Natural killer cell (primary cell): Measurements from ENCODE around the gene USH1G. TPM values are rescaled to one million over a fixed set of nuclear protein-coding genes. Genes with fewer than 3 reads are reported as not detected.

Experiments
- ATAC-seq, 3 donors: fragments of 150-1000 bp in 2 of 3; fragments of 200-7000 bp in 1 of 3; cut with Tn5 transposase; 1 replicate in 1 of 3; 2 replicates in 2 of 3; pipeline ENCODE4 v1.10.0; 2021; ENCODE audit warnings: mild to moderate bottlenecking in 2 of 3, moderate library complexity in 2 of 3
- DNase-seq, 2 donors: peaks; one replicate each; pipeline versions ENCODE4 v3.0.0 to v3.0.0-alpha.2; 2013 to 2021; ENCODE audit warnings: mixed read lengths in 1 of 2
- H3K27ac ChIP-seq: one replicate; pipeline ENCODE4 v1.5.1; 2013; ENCODE audit warnings: mild to moderate bottlenecking, low read length
- H3K27me3 ChIP-seq: one replicate; pipeline ENCODE4 v1.6.1; 2013; ENCODE audit warnings: low read length; ENCODE audit not compliant: control insufficient read depth, insufficient read depth
- H3K36me3 ChIP-seq: one replicate; pipeline ENCODE4 v1.6.1; 2013; ENCODE audit warnings: low read length; ENCODE audit not compliant: control insufficient read depth, insufficient read depth
- H3K4me1 ChIP-seq: one replicate; pipeline ENCODE4 v1.6.1; 2013; ENCODE audit warnings: low read length; ENCODE audit not compliant: control insufficient read depth, insufficient read depth
- H3K4me3 ChIP-seq: one replicate; pipeline ENCODE4 v1.5.1; 2013; ENCODE audit warnings: low read length
- H3K9me3 ChIP-seq: one replicate; pipeline ENCODE4 v1.6.1; 2013; ENCODE audit warnings: low read length; ENCODE audit not compliant: control insufficient read depth, insufficient read depth
- H3K27ac Mint-ChIP-seq, 2 donors: one replicate each; pipeline ENCODE4 v1.8.0; 2022; ENCODE audit warnings: mild to moderate bottlenecking in 2 of 2, mixed read lengths in 2 of 2, moderate library complexity in 1 of 2
- H3K27me3 Mint-ChIP-seq, 2 donors: one replicate each; pipeline ENCODE4 v1.8.0; 2022; ENCODE audit warnings: low read depth in 2 of 2, mixed read lengths in 2 of 2
- H3K36me3 Mint-ChIP-seq: one replicate; pipeline ENCODE4 v1.8.0; 2022; ENCODE audit warnings: mixed read lengths
- H3K4me1 Mint-ChIP-seq, 2 donors: one replicate each; pipeline ENCODE4 v1.8.0; 2022; ENCODE audit warnings: mixed read lengths in 2 of 2
- H3K4me3 Mint-ChIP-seq: one replicate; pipeline ENCODE4 v1.8.0; 2022; ENCODE audit warnings: mild to moderate bottlenecking, moderate library complexity, mixed read lengths
- H3K9me3 Mint-ChIP-seq, 2 donors: one replicate each; pipeline ENCODE4 v1.8.0; 2022; ENCODE audit warnings: mixed read lengths in 2 of 2
- WGBS: methylation state at CpG from one replicate; pipeline ENCODE4 v1.1.7; 2013; ENCODE audit warnings: missing lambda C conversion rate; ENCODE audit not compliant: insufficient coverage; 5-methylcytosine and 5-hydroxymethylcytosine counted together
- intact Hi-C: fragments of 100-400 bp; cut with micrococcal nuclease; formaldehyde crosslinking; loops from one replicate; pipeline ENCODE4 v1.14.2; 2022
- total RNA-seq, 4 donors: library from RNA; stranded (reverse); fragments of 120-200 nt in 1 of 4; gene quantifications; one replicate each; pipeline versions ENCODE4 v1.2.3 to v1.2.4, GENCODE V29; 2013 to 2022
- TF ChIP-seq, protein P1 (sequence below): fragments of 200-600 bp; IDR thresholded peaks from one replicate; pipeline ENCODE4 v1.8.0; 2022; ENCODE audit warnings: antibody characterized with exemption

USH1G gene
- total RNA-seq, 3 donors from 2014 or later (not counting 1 experiment from before 2014, with no cell fraction given) = not detected

- TF ChIP-seq, protein P1, sequence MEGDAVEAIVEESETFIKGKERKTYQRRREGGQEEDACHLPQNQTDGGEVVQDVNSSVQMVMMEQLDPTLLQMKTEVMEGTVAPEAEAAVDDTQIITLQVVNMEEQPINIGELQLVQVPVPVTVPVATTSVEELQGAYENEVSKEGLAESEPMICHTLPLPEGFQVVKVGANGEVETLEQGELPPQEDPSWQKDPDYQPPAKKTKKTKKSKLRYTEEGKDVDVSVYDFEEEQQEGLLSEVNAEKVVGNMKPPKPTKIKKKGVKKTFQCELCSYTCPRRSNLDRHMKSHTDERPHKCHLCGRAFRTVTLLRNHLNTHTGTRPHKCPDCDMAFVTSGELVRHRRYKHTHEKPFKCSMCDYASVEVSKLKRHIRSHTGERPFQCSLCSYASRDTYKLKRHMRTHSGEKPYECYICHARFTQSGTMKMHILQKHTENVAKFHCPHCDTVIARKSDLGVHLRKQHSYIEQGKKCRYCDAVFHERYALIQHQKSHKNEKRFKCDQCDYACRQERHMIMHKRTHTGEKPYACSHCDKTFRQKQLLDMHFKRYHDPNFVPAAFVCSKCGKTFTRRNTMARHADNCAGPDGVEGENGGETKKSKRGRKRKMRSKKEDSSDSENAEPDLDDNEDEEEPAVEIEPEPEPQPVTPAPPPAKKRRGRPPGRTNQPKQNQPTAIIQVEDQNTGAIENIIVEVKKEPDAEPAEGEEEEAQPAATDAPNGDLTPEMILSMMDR = no peak
These were observed 24.6 kb downstream of the USH1G start for GRCh38 chr17:74898376-74898946.

GRCh38 chr17:74893936-74894671 lies 29.0 kb downstream of the USH1G start:
- no peaks in the 10 kb centered on the region for H3K36me3 ChIP-seq
- no peak for DNase-seq
- H3K4me3 ChIP-seq = no peak overlapping the region
- H3K27me3 ChIP-seq = peaks cover 21% of the 10 kb centered on the region
- H3K4me1 ChIP-seq = no peaks in the 10 kb centered on the region
- no peak for ATAC-seq
- Mint-ChIP-seq H3K36me3 (no peaks in the 10 kb centered on the region), H3K27me3 (peaks cover 25 to 33% of the 10 kb centered on the region in 2 donors), H3K4me1 (peaks cover 0 to 3% of the 10 kb centered on the region in 2 donors), H3K27ac (no peak overlapping the region), H3K9me3 (no peaks in the 10 kb centered on the region), H3K4me3 (no peak overlapping the region)
- TF ChIP-seq, protein P1 = no peak
- intact Hi-C loops = no loop called here
- no peak overlapping the region for H3K27ac ChIP-seq
- H3K9me3 ChIP-seq = no peaks in the 10 kb centered on the region
- 37% methylated on average over 22 of the region's 22 CpGs for WGBS

More at GRCh38 chr17:74898376-74898946, 24.6 kb downstream of the USH1G start:
- Mint-ChIP-seq H3K27ac (peak overlapping the region in 1 of 2 donors; percentile 7), H3K9me3 (no peaks in the 10 kb centered on the region), H3K27me3 (peaks cover 25 to 28% of the 10 kb centered on the region in 2 donors), H3K36me3 (no peaks in the 10 kb centered on the region), H3K4me3 (no peak overlapping the region), H3K4me1 (peaks cover 0 to 3% of the 10 kb centered on the region in 2 donors)
- no peaks in the 10 kb centered on the region for H3K36me3 ChIP-seq
- no peaks in the 10 kb centered on the region for H3K9me3 ChIP-seq
- WGBS = 82% methylated on average over 11 of the region's 11 CpGs
- DNase-seq (no peak), ATAC-seq (no peak)
- intact Hi-C loops = no loop called here
- peaks cover 9% of the 10 kb centered on the region for H3K27me3 ChIP-seq
- H3K4me1 ChIP-seq = no peaks in the 10 kb centered on the region
- no peak overlapping the region for H3K27ac ChIP-seq
- H3K4me3 ChIP-seq = no peak overlapping the region

GRCh38 chr17:74892974-74893911 lies 29.8 kb downstream of the USH1G start, which contains the start of gene FADS6:
Gene FADS6, minus strand, starts transcription at chr17:74893633. Its CDS starts 38 bp downstream, at chr17:74893595.
- no peaks in the 10 kb centered on the region for H3K36me3 ChIP-seq
- no peak within 1 kb of the TSS for H3K4me3 ChIP-seq
- no peaks in the 10 kb centered on the region for H3K9me3 ChIP-seq
- Mint-ChIP-seq H3K4me1 (peaks cover 0 to 3% of the 10 kb centered on the region in 2 donors), H3K27ac (no peak within 1 kb of the TSS), H3K27me3 (peaks cover 25 to 33% of the 10 kb centered on the region in 2 donors), H3K4me3 (no peak within 1 kb of the TSS), H3K9me3 (no peaks in the 10 kb centered on the region), H3K36me3 (no peaks in the 10 kb centered on the region)
- DNase-seq (no peak), ATAC-seq (peak in 2 of 3 donors; percentile 47 to 71)
- peaks cover 21% of the 10 kb centered on the region for H3K27me3 ChIP-seq
- TF ChIP-seq, protein P1 = no peak
- intact Hi-C loops = no loop called here
- H3K4me1 ChIP-seq = no peaks in the 10 kb centered on the region
- 6% methylated on average over 86 of the region's 86 CpGs for WGBS
- H3K27ac ChIP-seq = no peak within 1 kb of the TSS
